WTC11 (cell line): Measurements from ENCODE around the gene VEGFC. TPM values are rescaled to one million over a fixed set of nuclear protein-coding genes. Genes with fewer than 3 reads are reported as not detected.

Source experiments
- ATAC-seq: fragments of 200-7000 bp; cut with Tn5 transposase; 2 replicates; pipeline ENCODE4 v1.10.0; 2021; ENCODE audit warnings: mild to moderate bottlenecking, moderate library complexity
- CTCF ChIA-PET: fragments of 300-600 bp; sonication (Branson Sonifier 250); formaldehyde crosslinking; loops from one replicate; lab custom pipeline; 2021; ENCODE audit warnings: antibody characterized with exemption; lab: Charles Lee
- POLR2A ChIA-PET: fragments of 350-600 bp; sonication (Branson Sonifier 250); formaldehyde crosslinking; loops from one replicate; lab custom pipeline; 2021; ENCODE audit warnings: antibody characterized with exemption; lab: Charles Lee
- DNase-seq: peaks from one replicate; pipeline ENCODE4 v3.0.0; 2021; ENCODE audit warnings: low spot score
- H3K27ac Mint-ChIP-seq: 2 replicates; pipeline ENCODE4 v1.8.0; 2021; ENCODE audit warnings: mixed read lengths
- H3K27me3 Mint-ChIP-seq: 2 replicates; pipeline ENCODE4 v1.8.0; 2021; ENCODE audit warnings: low read depth, mild to moderate bottlenecking, moderate library complexity, mixed read lengths
- H3K36me3 Mint-ChIP-seq: 2 replicates; pipeline ENCODE4 v1.8.0; 2021; ENCODE audit warnings: mixed read lengths
- H3K4me1 Mint-ChIP-seq: 2 replicates; pipeline ENCODE4 v1.8.0; 2022; ENCODE audit warnings: mixed read lengths
- H3K4me3 Mint-ChIP-seq: 2 replicates; pipeline ENCODE4 v1.8.0; 2021; ENCODE audit warnings: mild to moderate bottlenecking, moderate library complexity, mixed read lengths
- H3K9me3 Mint-ChIP-seq: 2 replicates; pipeline ENCODE4 v1.8.0; 2021; ENCODE audit warnings: mixed read lengths
- ATF3 ChIP-seq: sonication (generic); formaldehyde crosslinking; conservative IDR thresholded peaks from 2 replicates; pipeline ENCODE4 v1.8.1; 2022; ENCODE audit warnings: mild to moderate bottlenecking, missing genetic modification reagents
- CDX4 ChIP-seq: fragments of 250-450 bp; sonication (Bioruptor Pico); IDR thresholded peaks from 2 replicates; pipeline ENCODE4 v1.9.0; 2021; ENCODE audit warnings: moderate library complexity, mild to moderate bottlenecking, inconsistent platforms, borderline replicate concordance
- CTCF ChIP-seq: fragments of 200-600 bp; IDR thresholded peaks from 2 replicates; pipeline ENCODE4 v1.8.0; 2022; ENCODE audit warnings: antibody characterized with exemption
- GRHL2 ChIP-seq: fragments of 250-450 bp; sonication (Bioruptor Pico); IDR thresholded peaks from 2 replicates; pipeline ENCODE4 v1.8.0; 2022; ENCODE audit warnings: mild to moderate bottlenecking, moderate library complexity; ENCODE audit not compliant: insufficient replicate concordance, severe bottlenecking
- JAZF1 ChIP-seq: fragments of 250-450 bp; sonication (Bioruptor Pico); IDR thresholded peaks from 2 replicates; pipeline ENCODE4 v1.9.0; 2021; ENCODE audit warnings: moderate library complexity, mild to moderate bottlenecking, inconsistent platforms
- MYBL2 ChIP-seq: sonication (generic); formaldehyde crosslinking; IDR thresholded peaks from 2 replicates; pipeline ENCODE4 v1.8.1; 2023; ENCODE audit warnings: mild to moderate bottlenecking, moderate library complexity, missing genetic modification reagents
- NFATC4 ChIP-seq: fragments of 250-450 bp; sonication (Bioruptor Pico); IDR thresholded peaks from 2 replicates; pipeline ENCODE4 v1.9.0; 2021; ENCODE audit warnings: mild to moderate bottlenecking
- NFYB ChIP-seq: sonication (generic); formaldehyde crosslinking; conservative IDR thresholded peaks from 2 replicates; pipeline ENCODE4 v1.8.0; 2022; ENCODE audit warnings: low read depth, missing genetic modification reagents
- NR2C2 ChIP-seq: sonication (generic); formaldehyde crosslinking; IDR thresholded peaks from 2 replicates; pipeline ENCODE4 v1.8.0; 2022; ENCODE audit warnings: mild to moderate bottlenecking, missing genetic modification reagents
- NR3C1 ChIP-seq: sonication (generic); formaldehyde crosslinking; conservative IDR thresholded peaks from 2 replicates; pipeline ENCODE4 v1.8.1; 2023; ENCODE audit warnings: low read depth, mild to moderate bottlenecking, missing genetic modification reagents
- SMAD4 ChIP-seq: sonication (generic); formaldehyde crosslinking; IDR thresholded peaks from 2 replicates; pipeline ENCODE4 v1.8.0; 2022; ENCODE audit warnings: mild to moderate bottlenecking, missing genetic modification reagents
- TEAD1 ChIP-seq: sonication (generic); formaldehyde crosslinking; IDR thresholded peaks from 2 replicates; pipeline ENCODE4 v1.8.0; 2022; ENCODE audit warnings: mild to moderate bottlenecking, missing genetic modification reagents
- ZMAT4 ChIP-seq: fragments of 250-450 bp; sonication (Bioruptor Pico); IDR thresholded peaks from 2 replicates; pipeline ENCODE4 v1.9.0; 2021; ENCODE audit warnings: mild to moderate bottlenecking
- ZNF121 ChIP-seq: sonication (generic); formaldehyde crosslinking; IDR thresholded peaks from 2 replicates; pipeline ENCODE4 v1.8.0; 2023; ENCODE audit warnings: missing genetic modification reagents
- ZNF281 ChIP-seq: sonication (generic); formaldehyde crosslinking; IDR thresholded peaks from 2 replicates; pipeline ENCODE4 v1.8.0; 2023; ENCODE audit warnings: mild to moderate bottlenecking, missing genetic modification reagents
- total RNA-seq: library from RNA; stranded (reverse); gene quantifications from 3 replicates; pipeline ENCODE4 v1.2.3, GENCODE V29; 2021
- TF ChIP-seq, protein P1 (sequence below): sonication (generic); formaldehyde crosslinking; IDR thresholded peaks from 2 replicates; pipeline ENCODE4 v1.8.1; 2022; ENCODE audit warnings: low read depth, missing genetic modification reagents, borderline replicate concordance
- TF ChIP-seq, protein P2 (sequence below): fragments of 250-450 bp; sonication (Bioruptor Pico); conservative IDR thresholded peaks from 2 replicates; pipeline ENCODE4 v1.9.0; 2021; ENCODE audit warnings: mild to moderate bottlenecking
- TF ChIP-seq, protein P3 (sequence below): fragments of 250-450 bp; sonication (Bioruptor Pico); IDR thresholded peaks from 2 replicates; pipeline ENCODE4 v1.8.0; 2021; ENCODE audit warnings: mild to moderate bottlenecking

The VEGFC gene
- total RNA-seq, 1 experiment from 2014 or later = 0.61 TPM

DNA sequence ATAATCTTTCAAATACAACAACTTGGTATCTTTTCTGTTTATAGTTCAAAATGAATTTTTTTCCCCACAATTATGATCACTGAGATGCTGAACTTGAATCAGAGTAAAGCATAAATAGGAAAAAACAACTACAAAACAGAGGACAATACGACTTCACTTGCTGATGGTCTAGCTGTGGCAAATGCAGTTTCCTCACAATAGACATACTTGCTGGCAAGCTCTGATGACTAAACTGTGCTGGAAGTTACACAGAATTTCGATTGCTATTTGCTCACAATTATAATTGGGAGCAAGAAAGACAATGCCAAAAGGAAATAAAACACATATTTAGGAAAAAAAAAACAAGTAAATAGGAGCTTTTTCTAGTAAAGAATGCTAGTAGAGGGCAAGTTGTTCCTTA lies 14.7 kb downstream of the VEGFC start (continued):
- TF ChIP-seq CTCF (no peak), NR3C1 (CRISPR knock-in tag) (no peak)
- TF ChIP-seq, all 79 proteins: peak for 0

GRCh38 chr4:176775338-176775737 lies 17.4 kb downstream of the VEGFC start:
- Mint-ChIP-seq H3K4me3 (no peak overlapping the region), H3K4me1 (no peaks in the 10 kb centered on the region), H3K9me3 (no peaks in the 10 kb centered on the region), H3K36me3 (no peaks in the 10 kb centered on the region), H3K27me3 (no peaks in the 10 kb centered on the region), H3K27ac (no peak overlapping the region)
- no peak for DNase-seq
- ATAC-seq = no peak
- no peak for TF ChIP-seq CDX4 (CRISPR knock-in tag)
- no peak for TF ChIP-seq ZNF121 (CRISPR knock-in tag)
- TF ChIP-seq NFATC4 (CRISPR knock-in tag) = no peak
- no peak for TF ChIP-seq TEAD1 (CRISPR knock-in tag)
- no peak for TF ChIP-seq SMAD4
- TF ChIP-seq GRHL2 = no peak
- no peak for TF ChIP-seq NFYB
- no peak for TF ChIP-seq ATF3 (CRISPR knock-in tag)
- TF ChIP-seq CTCF = no peak
- no peak for TF ChIP-seq JAZF1 (CRISPR knock-in tag)
- TF ChIP-seq ZMAT4 (CRISPR knock-in tag) = no peak
- TF ChIP-seq, protein P1, sequence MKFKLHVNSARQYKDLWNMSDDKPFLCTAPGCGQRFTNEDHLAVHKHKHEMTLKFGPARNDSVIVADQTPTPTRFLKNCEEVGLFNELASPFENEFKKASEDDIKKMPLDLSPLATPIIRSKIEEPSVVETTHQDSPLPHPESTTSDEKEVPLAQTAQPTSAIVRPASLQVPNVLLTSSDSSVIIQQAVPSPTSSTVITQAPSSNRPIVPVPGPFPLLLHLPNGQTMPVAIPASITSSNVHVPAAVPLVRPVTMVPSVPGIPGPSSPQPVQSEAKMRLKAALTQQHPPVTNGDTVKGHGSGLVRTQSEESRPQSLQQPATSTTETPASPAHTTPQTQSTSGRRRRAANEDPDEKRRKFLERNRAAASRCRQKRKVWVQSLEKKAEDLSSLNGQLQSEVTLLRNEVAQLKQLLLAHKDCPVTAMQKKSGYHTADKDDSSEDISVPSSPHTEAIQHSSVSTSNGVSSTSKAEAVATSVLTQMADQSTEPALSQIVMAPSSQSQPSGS (CRISPR knock-in tag) = no peak
- TF ChIP-seq, protein P2, sequence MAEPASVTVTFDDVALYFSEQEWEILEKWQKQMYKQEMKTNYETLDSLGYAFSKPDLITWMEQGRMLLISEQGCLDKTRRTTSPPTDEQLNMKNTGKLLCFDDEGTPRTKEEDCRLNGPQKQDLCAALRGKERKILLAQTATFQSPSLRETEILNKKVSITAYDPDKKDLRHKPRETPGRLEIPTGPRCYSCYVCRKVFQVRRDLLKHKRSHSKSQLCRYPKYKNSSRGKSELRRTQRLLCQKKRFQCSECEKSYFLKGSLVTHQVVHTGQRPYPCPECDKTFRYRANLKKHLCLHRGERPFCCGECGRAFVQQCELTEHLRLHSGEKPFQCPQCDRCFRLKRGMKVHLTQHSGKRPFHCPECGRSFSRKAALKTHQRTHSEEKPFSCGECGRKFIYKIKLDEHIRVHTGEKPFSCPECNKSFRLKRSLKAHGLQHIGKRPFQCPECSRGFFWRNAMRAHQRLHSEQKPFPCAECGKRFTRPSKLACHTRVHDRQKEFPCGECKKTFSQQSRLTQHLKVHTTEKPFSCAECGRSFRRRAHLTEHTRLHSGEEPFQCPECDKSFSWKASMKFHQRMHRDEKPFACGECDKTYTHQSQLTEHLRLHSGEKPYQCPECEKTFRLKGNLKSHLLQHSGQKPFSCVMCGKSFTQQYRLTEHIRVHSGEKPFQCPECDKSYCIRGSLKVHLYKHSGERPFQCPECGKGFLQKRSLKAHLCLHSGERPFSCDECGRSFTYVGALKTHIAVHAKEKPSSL = no peak
- TF ChIP-seq MYBL2 (CRISPR knock-in tag) = no peak
- no peak for TF ChIP-seq ZNF281 (CRISPR knock-in tag)
- no peak for TF ChIP-seq NR2C2 (CRISPR knock-in tag)
- TF ChIP-seq, protein P3, sequence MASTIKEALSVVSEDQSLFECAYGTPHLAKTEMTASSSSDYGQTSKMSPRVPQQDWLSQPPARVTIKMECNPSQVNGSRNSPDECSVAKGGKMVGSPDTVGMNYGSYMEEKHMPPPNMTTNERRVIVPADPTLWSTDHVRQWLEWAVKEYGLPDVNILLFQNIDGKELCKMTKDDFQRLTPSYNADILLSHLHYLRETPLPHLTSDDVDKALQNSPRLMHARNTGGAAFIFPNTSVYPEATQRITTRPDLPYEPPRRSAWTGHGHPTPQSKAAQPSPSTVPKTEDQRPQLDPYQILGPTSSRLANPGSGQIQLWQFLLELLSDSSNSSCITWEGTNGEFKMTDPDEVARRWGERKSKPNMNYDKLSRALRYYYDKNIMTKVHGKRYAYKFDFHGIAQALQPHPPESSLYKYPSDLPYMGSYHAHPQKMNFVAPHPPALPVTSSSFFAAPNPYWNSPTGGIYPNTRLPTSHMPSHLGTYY (CRISPR knock-in tag) = no peak
- ChIA-PET CTCF (no interaction called here), POLR2A (no interaction called here)
